Hematopoietic multipotent progenitor cell (in vitro differentiated cells): Measurements from ENCODE around the gene C8G. TPM values are rescaled to one million over a fixed set of nuclear protein-coding genes. Genes with fewer than 3 reads are reported as not detected.

Experiments
- DNase-seq, 3 donors: peaks; one replicate each; pipeline ENCODE4 v3.0.0-alpha.2; 2011 to 2015; ENCODE audit warnings: low read depth in 2 of 3, low spot score in 2 of 3
- total RNA-seq: library from RNA; depleted of rRNA; stranded (reverse); fragments of >200 nt; gene quantifications from one replicate; pipeline ENCODE4 v1.2.3, GENCODE V29; 2012

C8G gene
- total RNA-seq, 1 donor: 0.81 TPM

GRCh38 chr9:136920069-136920468, 25.0 kb upstream of the C8G start:
- no peak for DNase-seq

- no peak for DNase-seq
Measured at GRCh38 chr9:136920734-136921231, 24.3 kb upstream of the C8G start.

- DNase-seq: no peak
Measured at GRCh38 chr9:136921307-136921706, 23.7 kb upstream of the C8G start.

- DNase-seq: no peak
Measured at GRCh38 chr9:136921718-136922117, 23.3 kb upstream of the C8G start.

GRCh38 chr9:136922540-136922939, 22.5 kb upstream of the C8G start:
- DNase-seq: no peak

- no peak for DNase-seq
Measured at GRCh38 chr9:136923881-136924280, 21.2 kb upstream of the C8G start.

GRCh38 chr9:136925414-136926153, 19.5 kb upstream of the C8G start:
- DNase-seq: no peak

- DNase-seq: no peak
Measured at GRCh38 chr9:136926154-136926704, 18.8 kb upstream of the C8G start.

GRCh38 chr9:136926749-136927148, 18.3 kb upstream of the C8G start:
- no peak for DNase-seq

GRCh38 chr9:136927343-136928271, 17.4 kb upstream of the C8G start:
- DNase-seq: no peak

- DNase-seq: no peak
Measured at GRCh38 chr9:136928591-136928990, 16.5 kb upstream of the C8G start.

GRCh38 chr9:136930014-136930413, 15.0 kb upstream of the C8G start:
- DNase-seq: no peak

GRCh38 chr9:136931611-136932130, 13.4 kb upstream of the C8G start:
- no peak for DNase-seq

- DNase-seq: no peak
Measured at GRCh38 chr9:136934277-136934676, 10.8 kb upstream of the C8G start.

- no peak for DNase-seq
Measured at GRCh38 chr9:136935651-136936050, 9.4 kb upstream of the C8G start.

- DNase-seq: no peak
Measured at GRCh38 chr9:136936645-136937170, 8.3 kb upstream of the C8G start.

GRCh38 chr9:136937186-136938001, 7.6 kb upstream of the C8G start:
- DNase-seq: no peak

- no peak for DNase-seq
Measured at GRCh38 chr9:136939431-136939995, 5.5 kb upstream of the C8G start.

- DNase-seq: no peak
Measured at GRCh38 chr9:136939996-136940525, 5.0 kb upstream of the C8G start.
